Gastroesophageal sphincter (tissue), 4 donors: ENCODE results near the gene COLEC12. TPM values are rescaled to one million over a fixed set of nuclear protein-coding genes. Genes with fewer than 3 reads are reported as not detected.

Experiments
- ATAC-seq: fragments of 150-250 bp; one replicate; pipeline ENCODE4 v1.9.1; 2016; ENCODE audit warnings: mild to moderate bottlenecking, moderate library complexity
- H3K27ac ChIP-seq, 4 donors: fragments of 200-600 bp; sonication (generic) in 3 of 4; 1 replicate in 3 of 4; 2 replicates in 1 of 4; pipeline ENCODE4 v1.5.1; 2016 to 2019
- H3K27me3 ChIP-seq: fragments of 200-600 bp; sonication (generic); one replicate; pipeline ENCODE4 v1.5.1; 2019
- H3K36me3 ChIP-seq, 2 donors: fragments of 200-600 bp; sonication (generic); one replicate each; pipeline ENCODE4 v1.5.1; 2019; ENCODE audit warnings: control low read depth in 1 of 2
- H3K4me1 ChIP-seq, 3 donors: fragments of 200-600 bp; sonication (generic); 1 replicate in 2 of 3; 2 replicates in 1 of 3; pipeline ENCODE4 v1.5.1; 2016 to 2019; ENCODE audit warnings: control low read depth in 2 of 3
- H3K4me3 ChIP-seq, 2 donors: fragments of 200-600 bp; sonication (generic); one replicate each; pipeline ENCODE4 v1.5.1; 2019; ENCODE audit warnings: mild to moderate bottlenecking in 1 of 2, moderate library complexity in 1 of 2
- H3K9me3 ChIP-seq, 3 donors: fragments of 200-600 bp; sonication (generic); one replicate each; pipeline ENCODE4 v1.5.1; 2017 to 2019; ENCODE audit warnings: control low read depth in 2 of 3
- EP300 ChIP-seq: sonication (generic); formaldehyde crosslinking; IDR thresholded peaks from one replicate; pipeline ENCODE4 v1.6.1; 2017; ENCODE audit warnings: antibody characterized with exemption, mild to moderate bottlenecking
- POLR2A ChIP-seq, 2 donors: fragments of 450-650 bp; IDR thresholded peaks; one replicate each; pipeline ENCODE4 v1.6.1; 2017; ENCODE audit warnings: antibody characterized with exemption in 2 of 2, mild to moderate bottlenecking in 2 of 2, moderate library complexity in 1 of 2
- POLR2AphosphoS5 ChIP-seq: sonication (generic); formaldehyde crosslinking; IDR thresholded peaks from one replicate; pipeline ENCODE4 v1.6.1; 2017; ENCODE audit warnings: antibody characterized with exemption
- WGBS, 2 donors: methylation state at CpG; one replicate each; pipeline ENCODE4 v1.1.5; 2018; ENCODE audit warnings: low coverage in 1 of 2; 5-methylcytosine and 5-hydroxymethylcytosine counted together
- total RNA-seq, 4 donors: library from RNA; depleted of rRNA; stranded (reverse); fragments of >200 nt; gene quantifications; one replicate each; pipeline ENCODE4 v1.1.0, GENCODE V29; 2016
- TF ChIP-seq, protein P1 (sequence below), 4 experiments: fragments of 200-600 bp in 2 of 4; fragments of 450-650 bp in 2 of 4; sonication (generic) in 1 of 4; IDR thresholded peaks; one replicate each; pipeline ENCODE4 v1.5.1; 2017 to 2019; ENCODE audit warnings: antibody characterized with exemption in 4 of 4, mild to moderate bottlenecking in 2 of 4, moderate library complexity in 2 of 4

The COLEC12 gene
- total RNA-seq, 4 donors from 2014 or later, result 21.2 to 40.1 (median 37.1) TPM

GRCh38 chr18:461762-462161, 38.7 kb downstream of the COLEC12 start:
- Histone ChIP-seq H3K36me3 (no peaks in the 10 kb centered on the region), H3K4me3 (no peak overlapping the region), H3K27ac (no peak overlapping the region), H3K9me3 (no peaks in the 10 kb centered on the region), H3K4me1 (peaks cover 7 to 44% (median 11%) of the 10 kb centered on the region in 3 donors), H3K27me3 (no peaks in the 10 kb centered on the region)
- no peak for ATAC-seq
- 70 to 94% methylated on average over 2 of the region's 2 CpGs for WGBS, 2 donors
- TF ChIP-seq POLR2A (IDR thresholded peaks at IDR 0.05), result no peak
- no peak for TF ChIP-seq EP300
- no peak for TF ChIP-seq POLR2AphosphoS5
- TF ChIP-seq, protein P1, sequence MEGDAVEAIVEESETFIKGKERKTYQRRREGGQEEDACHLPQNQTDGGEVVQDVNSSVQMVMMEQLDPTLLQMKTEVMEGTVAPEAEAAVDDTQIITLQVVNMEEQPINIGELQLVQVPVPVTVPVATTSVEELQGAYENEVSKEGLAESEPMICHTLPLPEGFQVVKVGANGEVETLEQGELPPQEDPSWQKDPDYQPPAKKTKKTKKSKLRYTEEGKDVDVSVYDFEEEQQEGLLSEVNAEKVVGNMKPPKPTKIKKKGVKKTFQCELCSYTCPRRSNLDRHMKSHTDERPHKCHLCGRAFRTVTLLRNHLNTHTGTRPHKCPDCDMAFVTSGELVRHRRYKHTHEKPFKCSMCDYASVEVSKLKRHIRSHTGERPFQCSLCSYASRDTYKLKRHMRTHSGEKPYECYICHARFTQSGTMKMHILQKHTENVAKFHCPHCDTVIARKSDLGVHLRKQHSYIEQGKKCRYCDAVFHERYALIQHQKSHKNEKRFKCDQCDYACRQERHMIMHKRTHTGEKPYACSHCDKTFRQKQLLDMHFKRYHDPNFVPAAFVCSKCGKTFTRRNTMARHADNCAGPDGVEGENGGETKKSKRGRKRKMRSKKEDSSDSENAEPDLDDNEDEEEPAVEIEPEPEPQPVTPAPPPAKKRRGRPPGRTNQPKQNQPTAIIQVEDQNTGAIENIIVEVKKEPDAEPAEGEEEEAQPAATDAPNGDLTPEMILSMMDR (IDR thresholded peaks at IDR 0.05), result no peak

GRCh38 chr18:460791-461190, 39.7 kb downstream of the COLEC12 start:
- TF ChIP-seq POLR2A (IDR thresholded peaks at IDR 0.05), result no peak
- TF ChIP-seq, protein P1 (IDR thresholded peaks at IDR 0.05), result no peak
- TF ChIP-seq EP300, result no peak
- TF ChIP-seq POLR2AphosphoS5, result no peak
- Histone ChIP-seq H3K4me3 (no peak overlapping the region), H3K9me3 (no peaks in the 10 kb centered on the region), H3K27ac (no peak overlapping the region), H3K36me3 (no peaks in the 10 kb centered on the region), H3K4me1 (peaks cover 7 to 48% (median 11%) of the 10 kb centered on the region in 3 donors), H3K27me3 (no peaks in the 10 kb centered on the region)
- ATAC-seq, result no peak
- 79 to 82% methylated on average over 6 of the region's 6 CpGs for WGBS, 2 donors

GRCh38 chr18:459814-460593, 40.5 kb downstream of the COLEC12 start:
- H3K27me3 ChIP-seq, result no peaks in the 10 kb centered on the region
- ATAC-seq, result no peak
- 59% methylated on average over 14 of the region's 14 CpGs for WGBS, 2 donors
- H3K4me1 ChIP-seq, result peaks cover 7 to 50% (median 11%) of the 10 kb centered on the region in 3 donors
- no peaks in the 10 kb centered on the region for H3K36me3 ChIP-seq
- no peak for TF ChIP-seq POLR2AphosphoS5
- TF ChIP-seq POLR2A (IDR thresholded peaks at IDR 0.05), result no peak
- no peak for TF ChIP-seq EP300
- TF ChIP-seq, protein P1 (IDR thresholded peaks at IDR 0.05), result no peak
- no peaks in the 10 kb centered on the region for H3K9me3 ChIP-seq
- no peak overlapping the region for H3K27ac ChIP-seq
- no peak overlapping the region for H3K4me3 ChIP-seq

- H3K9me3 ChIP-seq, result no peaks in the 10 kb centered on the region
- H3K4me3 ChIP-seq, result peak overlapping the region in 1 of 2 donors; percentile 42
- TF ChIP-seq, protein P1 (IDR thresholded peaks at IDR 0.05), result no peak
- TF ChIP-seq EP300 (no peak), POLR2A (IDR thresholded peaks at IDR 0.05) (no peak), POLR2AphosphoS5 (no peak)
- peaks cover 7 to 50% (median 11%) of the 10 kb centered on the region in 3 donors for H3K4me1 ChIP-seq
- H3K27me3 ChIP-seq, result no peaks in the 10 kb centered on the region
- peak; percentile 44 for ATAC-seq
- H3K36me3 ChIP-seq, result no peaks in the 10 kb centered on the region
- H3K27ac ChIP-seq, result peak overlapping the region; percentile 76 to 89 (median 82)
- 31 to 36% methylated on average over 9 to 12 of the region's 12 CpGs for WGBS, 2 donors
Observed at GRCh38 chr18:457521-458412, 42.7 kb downstream of the COLEC12 start.
